ENCODE measurements around the gene DLX3.
"Not testable (repeated sequence)": the region's sequence is repeated elsewhere in the genome, so short reads cannot be mapped to it uniquely, and the experiment has no call there.

The DLX3 gene

DNA sequence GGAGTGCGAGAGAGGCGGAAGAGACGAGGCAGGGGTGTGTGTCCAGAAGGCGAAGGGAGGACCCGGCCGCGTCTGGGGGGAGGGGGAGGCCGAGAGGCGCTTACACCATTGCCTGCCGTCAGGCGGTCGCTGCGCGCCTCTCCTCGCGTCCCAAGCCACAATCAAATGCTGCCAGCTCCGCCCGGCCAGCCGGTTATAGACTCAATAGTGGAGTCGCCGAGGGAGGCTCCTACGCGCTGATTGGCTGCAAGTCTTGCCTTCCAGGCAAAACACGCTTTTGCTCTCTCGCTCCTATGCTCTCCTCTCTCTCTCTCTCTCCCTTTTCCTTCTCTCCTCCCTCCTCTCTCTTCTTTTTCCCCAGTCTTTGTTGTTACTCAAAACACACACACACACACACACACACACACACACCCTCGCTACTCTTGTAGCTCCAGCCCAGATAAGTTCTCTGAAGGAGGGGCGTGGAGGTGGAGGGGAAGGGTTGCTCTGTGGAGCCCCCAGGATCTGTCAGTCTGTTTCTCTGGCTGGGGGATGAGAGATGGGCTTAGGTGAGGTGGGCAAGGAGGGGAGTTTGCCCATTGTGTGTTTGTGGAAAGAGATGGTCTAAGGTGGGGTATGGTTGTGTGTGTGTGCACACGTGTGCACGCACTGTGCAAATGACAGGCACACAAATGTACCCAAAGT is at the start of gene DLX3:
TSS of gene DLX3 (minus strand) at position 170 of the 684 bp plus-strand sequence. CDS start 226 bp downstream, outside the sequence.
- DNase-seq = no peak

DNA sequence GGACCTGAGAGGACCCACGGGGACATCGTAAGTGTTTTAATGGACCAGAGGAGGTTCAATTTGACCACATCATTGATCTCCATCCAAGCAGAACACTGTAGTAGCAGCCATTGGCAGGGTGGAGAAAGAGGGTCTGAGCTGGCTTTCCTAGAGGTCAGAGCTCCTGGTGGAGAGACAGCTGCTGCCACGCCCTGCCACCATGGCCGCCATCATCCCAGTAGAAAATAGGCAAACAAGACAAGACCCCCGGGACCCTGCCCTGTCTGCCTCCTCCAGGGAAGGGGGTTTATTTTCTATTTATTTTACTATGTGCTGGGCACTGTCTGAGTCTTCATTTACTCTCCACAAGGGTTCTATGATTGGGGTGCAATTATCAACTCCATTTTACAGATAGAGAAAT is 49.5 kb upstream of the DLX3 start:
- no peak for DNase-seq

- no peak for DNase-seq
These were observed 48.5 kb upstream of the DLX3 start for GRCh38 chr17:50043290-50044148.

- DNase-seq = no peak
These were observed 47.2 kb upstream of the DLX3 start for GRCh38 chr17:50042211-50042610.

DNA sequence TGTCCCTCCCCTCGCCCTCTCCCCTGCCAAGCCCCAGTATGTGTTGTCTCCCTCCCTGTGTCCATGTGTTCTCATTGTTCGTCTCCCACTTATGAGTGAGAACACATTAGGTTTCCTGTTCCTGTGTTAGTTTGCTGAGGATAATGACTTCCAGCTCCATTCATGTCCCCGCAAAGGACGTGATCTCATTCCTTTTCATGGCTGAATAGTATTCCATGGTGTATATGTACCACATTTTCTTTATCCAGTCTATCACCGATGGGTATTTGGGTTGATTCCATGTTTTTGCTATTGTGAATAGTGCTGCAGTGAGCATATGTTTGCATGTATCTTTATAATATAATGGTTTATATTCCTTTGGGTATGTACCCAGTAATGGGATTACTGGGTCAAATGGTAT is 45.5 kb upstream of the DLX3 start:
- DNase-seq = not testable (repeated sequence)

- no peak for DNase-seq
These were observed 44.0 kb upstream of the DLX3 start for GRCh38 chr17:50039058-50039457.

GRCh38 chr17:50037321-50038107 is 42.5 kb upstream of the DLX3 start:
- no peak for DNase-seq

DNA sequence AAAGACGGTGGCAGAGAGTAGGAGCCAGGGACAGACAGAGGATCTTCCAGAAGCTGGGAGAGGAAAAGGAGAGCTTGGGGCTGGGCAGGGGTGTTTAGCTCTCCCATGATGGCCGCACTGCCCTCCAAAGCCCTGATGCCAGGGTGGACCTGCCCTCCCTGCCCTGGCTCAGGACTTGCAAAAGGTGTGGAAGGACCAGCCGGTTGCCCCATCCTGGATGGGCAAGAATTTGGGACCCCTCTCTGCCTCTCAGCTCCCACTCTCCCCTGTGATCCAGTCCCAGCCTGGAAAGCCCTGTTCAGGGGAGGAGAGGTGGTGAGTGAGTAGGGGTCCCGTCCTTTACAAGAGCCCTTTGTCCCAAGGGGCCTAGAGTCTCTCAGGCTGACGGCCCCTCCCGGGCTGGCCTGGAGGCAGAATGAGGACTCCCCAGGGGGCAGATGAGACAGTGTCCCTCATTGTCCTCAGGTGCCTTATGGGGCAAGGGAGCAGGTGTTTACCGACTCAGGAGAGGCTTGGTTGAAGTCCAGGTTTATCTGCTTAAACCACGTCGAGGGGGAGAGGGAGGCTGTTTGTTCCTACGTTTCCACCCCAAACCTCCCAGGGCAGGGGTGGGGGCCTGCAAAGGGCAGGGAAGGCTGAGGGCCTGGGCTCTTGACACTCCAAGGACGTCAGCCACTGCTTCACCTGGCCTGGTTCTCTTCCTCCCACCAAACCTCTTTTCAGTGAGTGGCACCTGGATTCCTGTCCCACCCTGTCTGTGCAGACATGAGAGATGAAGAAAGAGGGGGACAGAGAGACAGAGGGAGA is 41.6 kb upstream of the DLX3 start:
- no peak for DNase-seq

- DNase-seq = no peak
These were observed 40.9 kb upstream of the DLX3 start for GRCh38 chr17:50035945-50036344.

GRCh38 chr17:50035421-50035879 is 40.4 kb upstream of the DLX3 start:
- DNase-seq = no peak

- no peak for DNase-seq
These were observed 39.7 kb upstream of the DLX3 start for GRCh38 chr17:50034498-50035364.

GRCh38 chr17:50033316-50033715 is 38.3 kb upstream of the DLX3 start:
- DNase-seq = no peak

DNA sequence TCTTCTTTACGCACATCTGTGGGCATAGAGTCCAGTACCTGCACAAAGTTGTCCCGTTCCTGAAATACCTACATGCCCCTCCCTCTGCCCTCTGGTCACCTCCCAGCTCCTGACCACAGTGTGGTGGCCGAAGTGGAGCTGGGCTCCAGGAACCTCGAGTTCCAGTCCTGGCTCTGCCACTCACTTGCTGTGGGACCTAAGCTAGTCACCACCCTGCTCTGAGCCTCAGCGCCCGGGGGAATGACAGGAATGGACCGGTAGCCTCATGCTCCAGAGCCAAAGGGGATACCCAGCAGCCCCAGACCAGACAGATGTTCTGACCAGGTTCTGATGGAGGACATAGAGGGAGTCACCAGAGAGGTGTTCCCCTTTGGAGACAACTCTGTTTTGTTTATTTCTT is 34.2 kb upstream of the DLX3 start:
- no peak for DNase-seq

DNA sequence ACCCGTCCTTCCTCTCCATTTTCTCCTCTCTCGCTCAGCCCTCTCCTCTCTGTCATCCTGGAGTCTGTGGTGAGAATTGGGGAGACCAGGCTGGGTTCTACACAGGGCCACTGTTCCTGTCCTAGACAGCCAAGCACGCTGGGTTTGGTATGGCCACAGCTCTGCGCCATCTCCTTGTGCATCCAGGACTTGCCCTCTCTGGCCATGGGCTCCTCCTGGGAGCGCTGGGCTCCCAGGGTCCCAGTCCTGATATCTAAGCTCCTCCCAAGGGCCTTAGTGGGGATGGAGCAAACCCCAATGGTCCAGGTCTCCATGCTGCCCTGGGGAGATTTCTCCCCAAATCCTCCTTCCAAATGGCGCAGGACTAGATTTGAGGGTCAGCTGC is 33.7 kb upstream of the DLX3 start:
- no peak for DNase-seq

DNA sequence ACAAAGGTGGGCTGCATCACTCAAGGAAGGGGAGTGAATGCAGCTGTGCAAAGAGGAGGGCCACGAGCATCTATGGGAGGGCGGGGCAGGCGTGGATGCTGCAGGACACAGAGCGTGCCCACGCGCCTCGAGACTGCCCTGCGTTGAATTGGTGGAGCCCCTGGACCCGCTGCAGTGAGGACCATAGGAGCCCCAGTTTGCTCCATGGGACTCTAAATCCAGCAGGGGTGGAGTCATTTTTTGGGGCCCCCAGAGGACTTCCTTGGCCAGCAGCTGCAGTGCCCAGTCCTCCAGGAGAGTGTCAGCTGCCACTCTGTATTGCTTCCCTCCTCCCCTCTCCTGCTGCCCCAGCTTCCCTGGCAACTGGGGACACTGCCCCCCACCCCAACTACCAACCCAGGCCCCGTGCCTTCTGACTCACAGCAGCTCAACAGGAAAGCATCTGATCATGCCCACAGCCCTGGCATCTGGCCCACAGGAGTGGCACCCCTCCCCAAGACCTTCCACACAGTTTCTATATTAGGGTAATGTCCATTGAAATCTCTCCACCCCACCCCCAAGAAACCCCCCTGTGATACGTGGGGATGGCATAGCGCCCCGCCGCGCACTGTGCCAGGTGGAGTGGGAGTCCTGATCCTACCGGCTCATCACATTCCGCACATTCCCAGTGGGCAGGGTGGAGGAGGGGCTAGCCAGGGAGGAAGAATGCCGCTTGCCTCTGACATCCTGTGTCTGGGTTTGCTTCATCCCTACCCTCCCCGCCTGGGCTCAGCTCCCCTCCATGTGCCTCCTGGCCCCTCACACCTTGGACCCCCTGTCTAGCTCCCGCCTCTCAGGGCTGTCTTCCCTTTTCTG is 33.1 kb upstream of the DLX3 start:
- DNase-seq = no peak

GRCh38 chr17:50027172-50027880 is 32.3 kb upstream of the DLX3 start:
- no peak for DNase-seq

- no peak for DNase-seq
These were observed 31.8 kb upstream of the DLX3 start for GRCh38 chr17:50026837-50027171.

GRCh38 chr17:50026046-50026675 is 31.1 kb upstream of the DLX3 start:
- DNase-seq = no peak

DNA sequence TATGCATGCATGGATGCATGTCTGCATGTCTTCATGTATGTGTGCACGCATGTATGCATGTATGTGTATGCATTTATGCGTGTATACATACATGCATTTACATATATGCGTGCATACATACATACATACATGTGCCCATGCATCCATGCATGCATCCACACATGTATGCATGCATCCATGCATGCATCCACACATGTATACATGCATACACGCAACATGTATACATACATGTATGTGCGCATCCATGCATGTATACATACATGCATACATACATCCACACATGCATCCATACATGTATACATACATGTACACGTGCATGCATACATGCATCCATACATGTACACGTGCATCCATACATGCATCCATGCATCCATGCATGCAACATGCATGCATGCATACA is 29.8 kb upstream of the DLX3 start:
- no peak for DNase-seq

DNA sequence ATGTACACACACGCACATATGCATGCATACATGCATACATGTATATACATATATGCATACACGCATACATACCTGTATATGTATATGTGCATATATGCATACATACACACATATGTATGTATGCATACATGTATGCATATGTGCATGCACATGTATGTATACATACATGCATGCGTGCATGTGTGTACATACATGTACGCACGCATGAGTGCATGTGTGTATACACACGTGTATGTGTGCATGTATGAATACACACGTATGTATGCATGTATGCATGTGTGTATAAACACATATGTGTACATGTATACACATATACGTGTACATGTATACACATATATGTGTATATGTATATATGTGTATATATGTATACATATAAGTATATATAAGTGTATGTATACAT is 28.5 kb upstream of the DLX3 start:
- no peak for DNase-seq
